HUES48 (cell line): ENCODE measurements around the gene MIPOL1.

Source experiments
- H3K27ac ChIP-seq: one replicate; pipeline ENCODE4 v1.7.0; 2013; ENCODE audit warnings: low read depth, low read length, inconsistent platforms
- H3K27me3 ChIP-seq: 2 replicates; pipeline ENCODE4 v1.6.1; 2013; ENCODE audit warnings: mild to moderate bottlenecking, low read length; ENCODE audit not compliant: control insufficient read depth, insufficient read depth
- H3K36me3 ChIP-seq: 2 replicates; pipeline ENCODE4 v1.6.1; 2013; ENCODE audit warnings: low read length; ENCODE audit not compliant: control insufficient read depth, insufficient read depth
- H3K4me1 ChIP-seq: 2 replicates; pipeline ENCODE4 v1.6.1; 2013; ENCODE audit warnings: mild to moderate bottlenecking, low read length; ENCODE audit not compliant: control insufficient read depth, insufficient read depth
- H3K4me3 ChIP-seq: 2 replicates; pipeline ENCODE4 v1.5.1; 2013; ENCODE audit warnings: mild to moderate bottlenecking, low read depth, low read length
- H3K9ac ChIP-seq: 2 replicates; pipeline ENCODE4 v1.6.1; 2013; ENCODE audit warnings: mild to moderate bottlenecking, low read depth, low read length, moderate library complexity
- H3K9me3 ChIP-seq: 2 replicates; pipeline ENCODE4 v1.6.1; 2013; ENCODE audit warnings: low read length; ENCODE audit not compliant: control insufficient read depth, insufficient read depth

MIPOL1 gene

GRCh38 chr14:37480446-37481290, 282.9 kb downstream of the MIPOL1 start:
- Histone ChIP-seq H3K4me1 (no peaks in the 10 kb centered on the region), H3K4me3 (no peak overlapping the region), H3K27me3 (no peaks in the 10 kb centered on the region), H3K9ac (no peak overlapping the region), H3K27ac (no peak overlapping the region), H3K9me3 (peaks cover 6% of the 10 kb centered on the region; the same call in 1 of the 2 replicates), H3K36me3 (no peaks in the 10 kb centered on the region)

DNA sequence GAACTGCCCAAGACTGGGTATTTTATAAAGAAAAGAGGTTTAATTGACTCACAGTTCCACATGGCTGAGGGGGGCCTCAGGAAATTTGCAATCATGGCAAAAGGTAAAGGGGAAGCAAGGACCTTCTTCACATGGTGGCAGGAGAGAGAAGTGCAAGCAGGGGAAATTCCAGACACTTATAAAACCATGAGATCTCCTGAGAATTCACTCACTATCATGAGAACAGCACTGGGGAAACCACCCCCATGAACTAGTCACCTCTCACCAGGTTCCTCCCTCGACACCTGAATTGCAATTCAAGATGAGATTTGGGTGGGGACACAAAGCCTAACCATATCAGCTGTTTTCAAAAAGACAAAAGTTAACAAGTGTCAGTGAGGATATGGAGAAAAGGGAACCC, 284.7 kb downstream of the MIPOL1 start:
- Histone ChIP-seq H3K27me3 (no peaks in the 10 kb centered on the region), H3K36me3 (no peaks in the 10 kb centered on the region), H3K4me1 (no peaks in the 10 kb centered on the region), H3K9ac (no peak overlapping the region), H3K27ac (no peak overlapping the region), H3K9me3 (no peaks in the 10 kb centered on the region), H3K4me3 (no peak overlapping the region)

DNA sequence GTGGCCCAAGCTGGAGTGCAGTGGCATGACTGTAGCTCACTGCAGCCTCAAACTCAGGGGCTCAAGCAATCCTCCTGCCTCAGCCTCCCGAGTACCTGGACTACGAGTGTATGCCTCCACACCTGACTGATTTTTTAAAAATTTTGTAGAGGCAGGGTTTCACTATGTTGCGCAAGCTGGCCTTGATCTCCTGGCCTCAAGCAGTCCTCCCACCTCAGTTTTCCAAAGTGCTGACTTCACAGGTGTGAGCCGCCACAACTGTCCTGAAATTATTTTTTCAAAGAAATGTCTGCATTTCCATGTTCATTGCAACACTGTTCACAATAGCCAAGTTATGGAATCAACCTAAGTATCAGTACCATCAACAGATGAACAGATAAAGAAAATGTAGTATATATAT, 285.9 kb downstream of the MIPOL1 start:
- Histone ChIP-seq H3K4me1 (no peaks in the 10 kb centered on the region), H3K4me3 (no peak overlapping the region), H3K36me3 (no peaks in the 10 kb centered on the region), H3K27ac (no peak overlapping the region), H3K9me3 (no peaks in the 10 kb centered on the region), H3K9ac (no peak overlapping the region), H3K27me3 (no peaks in the 10 kb centered on the region)

DNA sequence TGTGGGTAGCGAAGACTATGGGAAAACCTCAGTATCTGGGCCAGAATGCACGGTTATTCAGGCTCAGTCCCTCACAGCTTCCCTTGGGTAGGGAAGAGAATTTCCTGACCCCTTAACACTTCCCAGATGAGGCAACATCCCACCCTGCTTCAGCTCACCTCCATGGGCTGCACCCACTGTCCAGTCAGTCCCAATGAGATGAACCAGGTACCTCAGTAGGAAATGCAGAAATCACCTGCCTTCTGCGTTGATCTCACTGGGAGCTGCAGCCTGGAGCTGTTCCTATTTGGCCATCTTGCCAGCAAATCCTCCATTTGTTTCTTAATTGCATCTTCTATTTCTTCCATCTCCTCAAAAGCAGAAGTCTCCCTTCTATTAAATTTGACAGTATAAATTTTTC, 292.9 kb downstream of the MIPOL1 start:
- Histone ChIP-seq H3K4me3 (no peak overlapping the region), H3K36me3 (no peaks in the 10 kb centered on the region), H3K27ac (no peak overlapping the region), H3K9ac (no peak overlapping the region), H3K9me3 (no peaks in the 10 kb centered on the region; the same call in 1 of the 2 replicates), H3K27me3 (no peaks in the 10 kb centered on the region), H3K4me1 (no peaks in the 10 kb centered on the region)

DNA sequence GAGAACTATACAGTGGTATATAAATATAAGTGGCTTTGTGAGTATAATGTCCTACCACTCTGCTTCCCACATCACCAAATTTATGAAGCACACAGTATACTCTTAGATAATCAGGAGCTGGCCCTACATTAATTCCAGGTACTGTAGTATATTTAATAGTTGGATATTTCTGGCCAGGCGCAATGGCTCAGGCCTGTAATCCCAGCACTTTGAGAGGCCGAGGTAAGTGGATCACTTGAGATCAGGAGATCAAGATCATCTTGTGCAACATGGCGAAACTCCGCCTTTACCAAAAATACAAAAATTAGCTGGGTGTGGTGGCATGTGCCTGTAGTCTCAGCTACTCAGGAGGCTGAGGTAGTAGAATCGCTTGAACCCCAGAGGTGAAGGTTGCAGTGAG, 293.3 kb downstream of the MIPOL1 start:
- Histone ChIP-seq H3K9ac (no peak overlapping the region), H3K9me3 (no peaks in the 10 kb centered on the region; the same call in 1 of the 2 replicates), H3K4me1 (no peaks in the 10 kb centered on the region), H3K4me3 (no peak overlapping the region), H3K27me3 (no peaks in the 10 kb centered on the region), H3K27ac (no peak overlapping the region), H3K36me3 (no peaks in the 10 kb centered on the region)

DNA sequence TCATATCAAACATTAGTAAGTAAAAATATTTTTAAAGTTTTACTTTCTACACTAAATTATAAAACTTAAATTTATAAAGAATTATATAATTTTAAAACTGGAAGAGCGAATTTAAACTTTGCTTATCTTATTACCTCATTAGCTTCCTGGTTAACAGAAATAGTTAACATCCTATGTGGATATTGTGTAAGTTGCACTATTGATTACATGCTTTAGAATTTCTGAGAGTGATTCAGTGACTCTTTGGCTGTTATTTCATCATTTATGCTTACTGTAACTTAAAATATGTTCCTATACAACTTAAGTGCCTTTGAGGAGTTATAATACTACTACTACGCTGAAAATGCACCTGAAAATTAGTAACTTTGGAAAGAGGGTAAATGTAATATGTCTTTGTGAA, 295.9 kb downstream of the MIPOL1 start:
- H3K4me3 ChIP-seq: no peak overlapping the region
- no peaks in the 10 kb centered on the region for H3K27me3 ChIP-seq
- H3K27ac ChIP-seq: no peak overlapping the region
- no peak overlapping the region for H3K9ac ChIP-seq
- no peaks in the 10 kb centered on the region for H3K4me1 ChIP-seq
- no peaks in the 10 kb centered on the region for H3K36me3 ChIP-seq
- no peaks in the 10 kb centered on the region; the same call in 1 of the 2 replicates for H3K9me3 ChIP-seq

DNA sequence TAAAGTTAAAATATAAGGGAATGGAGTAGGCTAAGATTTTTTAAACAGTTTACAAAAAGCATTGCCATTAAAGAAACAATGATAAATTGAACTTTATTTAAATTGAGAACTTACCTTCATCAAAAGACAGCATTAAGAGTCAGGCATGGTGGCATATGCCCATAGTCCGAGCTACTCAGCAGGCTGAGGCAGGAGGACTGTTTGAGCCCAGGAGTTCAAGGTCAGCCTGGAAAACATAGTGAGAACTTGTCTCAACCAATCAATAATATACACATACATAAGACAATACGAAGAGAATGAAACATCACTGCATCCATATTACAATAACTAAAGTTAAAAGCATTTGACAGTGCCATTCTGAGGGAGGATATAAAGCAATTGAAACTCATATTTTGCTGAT, 299.7 kb downstream of the MIPOL1 start:
- Histone ChIP-seq H3K4me3 (no peak overlapping the region), H3K4me1 (no peaks in the 10 kb centered on the region), H3K27ac (no peak overlapping the region), H3K9me3 (no peaks in the 10 kb centered on the region), H3K36me3 (no peaks in the 10 kb centered on the region), H3K9ac (no peak overlapping the region), H3K27me3 (no peaks in the 10 kb centered on the region)

DNA sequence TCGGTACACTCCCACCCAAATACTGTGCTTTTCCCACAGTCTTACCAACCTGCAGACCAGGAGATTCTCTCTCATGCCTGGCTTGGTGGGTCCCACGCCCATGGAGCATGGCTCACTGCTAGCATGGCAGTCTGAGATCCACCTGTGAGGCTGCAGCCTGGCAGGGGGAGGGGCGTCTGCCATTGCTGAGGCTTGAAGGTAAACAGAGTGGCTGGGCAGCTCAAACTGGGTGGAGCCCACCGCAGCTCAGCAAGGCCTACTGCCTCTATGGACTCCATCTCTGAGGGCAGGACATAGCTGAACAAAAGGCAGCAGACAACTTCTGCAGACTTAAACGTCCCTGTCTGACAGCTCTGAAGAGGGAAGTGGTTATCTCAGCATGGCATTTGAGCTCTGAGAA, 304.1 kb downstream of the MIPOL1 start:
- Histone ChIP-seq H3K27ac (no peak overlapping the region), H3K4me1 (no peaks in the 10 kb centered on the region), H3K27me3 (no peaks in the 10 kb centered on the region), H3K9ac (no peak overlapping the region), H3K9me3 (no peaks in the 10 kb centered on the region), H3K4me3 (no peak overlapping the region), H3K36me3 (no peaks in the 10 kb centered on the region)

DNA sequence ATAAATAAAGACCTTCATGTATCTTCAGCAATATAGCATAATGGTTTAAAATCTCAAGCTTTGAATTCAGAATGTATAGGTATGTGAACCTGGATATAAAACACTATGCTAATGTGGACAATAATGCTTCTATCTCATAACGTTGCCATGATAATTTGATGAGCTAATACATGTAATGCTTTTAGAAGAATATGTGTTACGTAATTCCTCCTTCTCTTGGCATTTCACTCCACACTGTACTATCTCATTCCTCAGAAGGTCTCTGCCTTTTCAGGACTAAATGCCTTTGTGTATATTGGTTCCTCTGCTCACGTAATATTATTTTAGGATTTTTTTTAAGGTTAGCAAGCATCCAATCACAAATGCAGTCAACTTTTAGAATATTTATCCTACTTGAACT, 310.8 kb downstream of the MIPOL1 start:
- no peak overlapping the region for H3K4me3 ChIP-seq
- no peak overlapping the region for H3K27ac ChIP-seq
- no peaks in the 10 kb centered on the region for H3K27me3 ChIP-seq
- H3K4me1 ChIP-seq: no peaks in the 10 kb centered on the region
- no peaks in the 10 kb centered on the region for H3K36me3 ChIP-seq
- no peaks in the 10 kb centered on the region for H3K9me3 ChIP-seq
- no peak overlapping the region for H3K9ac ChIP-seq

DNA sequence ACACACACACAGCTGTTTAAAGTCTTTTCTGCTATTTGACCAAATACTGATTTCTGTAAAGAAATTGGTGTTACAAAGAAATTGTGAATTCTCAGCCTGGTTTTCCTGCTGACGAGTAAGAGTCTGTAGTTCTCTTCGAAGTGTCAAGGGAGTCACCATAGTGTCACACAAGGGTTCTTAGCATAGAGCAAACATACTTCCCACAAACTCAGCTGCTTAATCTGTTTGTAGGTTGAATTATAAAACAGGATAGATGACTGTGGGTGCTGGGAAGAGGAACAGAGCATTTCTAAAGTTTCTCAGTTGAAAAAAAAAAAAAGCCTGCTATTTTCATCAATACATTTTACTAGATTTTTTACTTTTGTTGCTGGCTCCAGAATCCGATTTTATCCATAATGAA, 314.4 kb downstream of the MIPOL1 start:
- no peaks in the 10 kb centered on the region for H3K4me1 ChIP-seq
- no peaks in the 10 kb centered on the region for H3K36me3 ChIP-seq
- no peak overlapping the region for H3K27ac ChIP-seq
- no peak overlapping the region for H3K4me3 ChIP-seq
- no peaks in the 10 kb centered on the region for H3K27me3 ChIP-seq
- H3K9ac ChIP-seq: no peak overlapping the region
- H3K9me3 ChIP-seq: no peaks in the 10 kb centered on the region

GRCh38 chr14:37515771-37516170, 318.0 kb downstream of the MIPOL1 start:
- Histone ChIP-seq H3K36me3 (no peaks in the 10 kb centered on the region), H3K27ac (no peak overlapping the region), H3K9ac (no peak overlapping the region), H3K27me3 (no peaks in the 10 kb centered on the region), H3K4me3 (no peak overlapping the region), H3K9me3 (no peaks in the 10 kb centered on the region), H3K4me1 (no peaks in the 10 kb centered on the region)
